MM.1S (cell line): ENCODE measurements around the gene MPHOSPH9.

Source experiments
- EZH2phosphoT487 ChIP-seq: fragments of 300-600 bp; sonication (generic); IDR thresholded peaks from 2 replicates; pipeline ENCODE4 v1.6.1; 2018; ENCODE audit warnings: antibody characterized with exemption, low read length
- TF ChIP-seq, protein P1 (sequence below): fragments of 300-600 bp; sonication (generic); IDR thresholded peaks from 2 replicates; pipeline ENCODE4 v1.5.1; 2016; ENCODE audit warnings: antibody characterized with exemption, low read length, mixed read lengths

DNA sequence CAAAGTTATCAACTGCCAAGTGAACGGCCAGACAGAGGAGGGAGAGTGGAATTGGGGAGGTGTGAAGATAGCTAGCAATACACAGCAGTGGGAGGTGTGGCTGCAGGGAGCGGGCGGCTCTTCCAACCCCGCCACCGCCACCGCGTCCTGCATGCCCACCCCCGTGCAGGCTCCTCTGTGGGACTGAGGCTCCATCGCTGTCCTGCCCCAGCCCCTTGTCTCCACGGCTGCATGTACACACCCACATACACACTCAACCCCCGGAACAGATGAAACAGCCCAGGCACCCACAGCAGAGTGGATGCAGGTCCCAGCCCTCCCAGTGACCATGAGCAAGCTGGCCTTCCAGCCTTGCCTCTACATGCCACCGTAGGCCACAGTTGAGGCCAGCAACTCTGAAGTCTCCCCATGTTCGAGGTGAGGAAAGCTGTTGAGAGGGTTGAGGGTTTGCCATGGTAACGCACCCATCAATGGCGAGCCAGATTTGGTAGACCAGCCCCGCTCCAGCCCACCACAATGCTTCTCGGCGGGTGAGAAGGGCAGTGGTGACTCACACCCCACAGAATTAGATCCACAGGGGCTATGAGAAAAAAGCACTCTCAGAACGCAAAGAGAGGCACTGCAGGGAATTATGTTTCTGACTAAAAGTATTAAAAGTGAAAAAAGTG lies 121.3 kb downstream of the MPHOSPH9 start:
- TF ChIP-seq, protein P1, sequence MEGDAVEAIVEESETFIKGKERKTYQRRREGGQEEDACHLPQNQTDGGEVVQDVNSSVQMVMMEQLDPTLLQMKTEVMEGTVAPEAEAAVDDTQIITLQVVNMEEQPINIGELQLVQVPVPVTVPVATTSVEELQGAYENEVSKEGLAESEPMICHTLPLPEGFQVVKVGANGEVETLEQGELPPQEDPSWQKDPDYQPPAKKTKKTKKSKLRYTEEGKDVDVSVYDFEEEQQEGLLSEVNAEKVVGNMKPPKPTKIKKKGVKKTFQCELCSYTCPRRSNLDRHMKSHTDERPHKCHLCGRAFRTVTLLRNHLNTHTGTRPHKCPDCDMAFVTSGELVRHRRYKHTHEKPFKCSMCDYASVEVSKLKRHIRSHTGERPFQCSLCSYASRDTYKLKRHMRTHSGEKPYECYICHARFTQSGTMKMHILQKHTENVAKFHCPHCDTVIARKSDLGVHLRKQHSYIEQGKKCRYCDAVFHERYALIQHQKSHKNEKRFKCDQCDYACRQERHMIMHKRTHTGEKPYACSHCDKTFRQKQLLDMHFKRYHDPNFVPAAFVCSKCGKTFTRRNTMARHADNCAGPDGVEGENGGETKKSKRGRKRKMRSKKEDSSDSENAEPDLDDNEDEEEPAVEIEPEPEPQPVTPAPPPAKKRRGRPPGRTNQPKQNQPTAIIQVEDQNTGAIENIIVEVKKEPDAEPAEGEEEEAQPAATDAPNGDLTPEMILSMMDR, result no peak
- no peak for TF ChIP-seq EZH2phosphoT487
